Activated CD4-positive, alpha-beta T cell treated with anti-CD3 and anti-CD28 coated beads for 4 hours (primary cell): ENCODE measurements around the gene ITPRIP.

Experiments used
- DNase-seq, 2 donors: peaks; one replicate each; pipeline ENCODE4 v3.0.0-alpha.2; 2020

Gene ITPRIP

GRCh38 chr10:104279550-104280259 lies 58.6 kb downstream of the ITPRIP start:
- DNase-seq: no peak

- DNase-seq: no peak
These were observed 60.5 kb downstream of the ITPRIP start for GRCh38 chr10:104277785-104278184.

- DNase-seq: no peak
These were observed 62.1 kb downstream of the ITPRIP start for GRCh38 chr10:104276192-104276591.

- DNase-seq: peak; percentile 45 to 54
These were observed 63.2 kb downstream of the ITPRIP start for GRCh38 chr10:104274762-104275721.

GRCh38 chr10:104273899-104274575 lies 64.2 kb downstream of the ITPRIP start:
- no peak for DNase-seq

- DNase-seq: no peak
These were observed 65.0 kb downstream of the ITPRIP start for GRCh38 chr10:104273286-104273685.

- DNase-seq: peak; percentile 96 to 98
These were observed 69.3 kb downstream of the ITPRIP start, which contains the start of gene GSTO2 for GRCh38 chr10:104268713-104269645. Gene GSTO2 (plus strand): TSS chr10:104269184. CDS start chr10:104274916, 5,732 bp downstream.

- DNase-seq: no peak
These were observed 69.9 kb downstream of the ITPRIP start for GRCh38 chr10:104268405-104268712.

- DNase-seq: peak; percentile 20 to 23
These were observed 70.4 kb downstream of the ITPRIP start for GRCh38 chr10:104267721-104268404.

GRCh38 chr10:104264783-104265182 lies 73.5 kb downstream of the ITPRIP start:
- DNase-seq: no peak

- no peak for DNase-seq
These were observed 76.2 kb downstream of the ITPRIP start for GRCh38 chr10:104262055-104262454.

GRCh38 chr10:104260775-104261115 lies 77.5 kb downstream of the ITPRIP start:
- no peak for DNase-seq

GRCh38 chr10:104259999-104260774 lies 78.1 kb downstream of the ITPRIP start:
- DNase-seq: no peak
